Retinal pigment epithelial cell (primary cell): ENCODE results near the gene CDC45.

ENCODE experiments used
- DNase-seq: peaks from one replicate; pipeline ENCODE4 v3.0.0-alpha.2; 2010; ENCODE audit warnings: low read depth
- H3K4me3 ChIP-seq: 2 replicates; pipeline ENCODE4 v1.5.1; 2011; ENCODE audit warnings: mild to moderate bottlenecking, low read length, control low read depth, moderate library complexity
- CTCF ChIP-seq: conservative IDR thresholded peaks from 2 replicates; pipeline ENCODE4 v1.5.1; 2011; ENCODE audit warnings: low read depth, low read length, control low read depth, inconsistent platforms

Gene CDC45

GRCh38 chr22:19559324-19559811, 79.6 kb downstream of the CDC45 start:
- TF ChIP-seq CTCF: no peak
- H3K4me3 ChIP-seq: no peak overlapping the region
- no peak for DNase-seq

GRCh38 chr22:19559956-19560355, 80.2 kb downstream of the CDC45 start:
- DNase-seq: no peak
- H3K4me3 ChIP-seq: no peak overlapping the region
- TF ChIP-seq CTCF: no peak

- no peak overlapping the region for H3K4me3 ChIP-seq
- DNase-seq: no peak
- TF ChIP-seq CTCF: no peak
Measured at GRCh38 chr22:19565382-19566278, 85.9 kb downstream of the CDC45 start.

- H3K4me3 ChIP-seq: no peak overlapping the region
- no peak for DNase-seq
- TF ChIP-seq CTCF: no peak
Measured at GRCh38 chr22:19566279-19567156, 86.8 kb downstream of the CDC45 start.

GRCh38 chr22:19567157-19568009, 87.7 kb downstream of the CDC45 start:
- DNase-seq: no peak
- no peak overlapping the region for H3K4me3 ChIP-seq
- TF ChIP-seq CTCF: no peak
